Body of pancreas (tissue), 4 donors: Measurements from ENCODE around the gene ARHGAP6. TPM values are rescaled to one million over a fixed set of nuclear protein-coding genes. Genes with fewer than 3 reads are reported as not detected.

Source experiments
- ATAC-seq: fragments of 150-250 bp; one replicate; pipeline ENCODE4 v1.9.1; 2016
- DNase-seq, 4 donors: peaks; one replicate each; pipeline ENCODE4 v3.0.0-alpha.2; 2019
- H3K27ac ChIP-seq, 4 donors: fragments of 200-600 bp; sonication (generic); 1 replicate in 3 of 4; 2 replicates in 1 of 4; pipeline versions ENCODE4 v1.5.1 to v1.6.1; 2016 to 2019; ENCODE audit warnings: mild to moderate bottlenecking in 1 of 4, mixed read lengths in 1 of 4, moderate library complexity in 1 of 4
- H3K27me3 ChIP-seq, 2 donors: fragments of 200-600 bp; sonication (generic); one replicate each; pipeline ENCODE4 v1.6.0; 2016; ENCODE audit warnings: mild to moderate bottlenecking in 1 of 2
- H3K36me3 ChIP-seq, 2 donors: fragments of 200-600 bp; sonication (generic); replicated peaks in 1 of 2; 2 replicates each; pipeline ENCODE4 v1.5.1; 2016; ENCODE audit warnings: low read depth in 2 of 2; ENCODE audit not compliant: insufficient read depth in 1 of 2
- H3K4me1 ChIP-seq: fragments of 200-600 bp; sonication (generic); one replicate; pipeline ENCODE4 v1.6.0; 2016
- H3K4me3 ChIP-seq, 2 donors: fragments of 200-600 bp; sonication (generic); 1 replicate in 1 of 2; 2 replicates in 1 of 2; pipeline ENCODE4 v1.5.1; 2016 to 2019
- H3K9me3 ChIP-seq, 3 donors: fragments of 200-600 bp; sonication (generic); 1 replicate in 2 of 3; 2 replicates in 1 of 3; pipeline ENCODE4 v1.5.1; 2016
- CTCF ChIP-seq, 7 experiments: fragments of 450-650 bp in 4 of 7; fragments of 200-600 bp in 3 of 7; sonication (generic) in 3 of 7; IDR thresholded peaks; one replicate each; pipeline ENCODE4 v1.5.1; 2016 to 2019; ENCODE audit warnings: antibody characterized with exemption in 7 of 7
- POLR2A ChIP-seq, 3 donors: fragments of 450-650 bp; IDR thresholded peaks; one replicate each; pipeline ENCODE4 v1.6.1; 2016; ENCODE audit warnings: antibody characterized with exemption in 3 of 3, mild to moderate bottlenecking in 2 of 3
- WGBS, 2 donors: methylation state at CpG; one replicate each; pipeline ENCODE4 v1.1.5; 2017; 5-methylcytosine and 5-hydroxymethylcytosine counted together
- intact Hi-C: fragments of 100-400 bp; cut with DNase I; formaldehyde crosslinking; loops from one replicate; pipeline ENCODE4 v1.15.1; 2023
- total RNA-seq, 2 donors: library from RNA; depleted of rRNA; stranded (reverse); fragments of >200 nt; gene quantifications; one replicate each; pipeline ENCODE4 v1.1.0, GENCODE V29; 2016

The ARHGAP6 gene
- total RNA-seq, 2 donors from 2014 or later, result 2.3 to 10.9 TPM

DNA sequence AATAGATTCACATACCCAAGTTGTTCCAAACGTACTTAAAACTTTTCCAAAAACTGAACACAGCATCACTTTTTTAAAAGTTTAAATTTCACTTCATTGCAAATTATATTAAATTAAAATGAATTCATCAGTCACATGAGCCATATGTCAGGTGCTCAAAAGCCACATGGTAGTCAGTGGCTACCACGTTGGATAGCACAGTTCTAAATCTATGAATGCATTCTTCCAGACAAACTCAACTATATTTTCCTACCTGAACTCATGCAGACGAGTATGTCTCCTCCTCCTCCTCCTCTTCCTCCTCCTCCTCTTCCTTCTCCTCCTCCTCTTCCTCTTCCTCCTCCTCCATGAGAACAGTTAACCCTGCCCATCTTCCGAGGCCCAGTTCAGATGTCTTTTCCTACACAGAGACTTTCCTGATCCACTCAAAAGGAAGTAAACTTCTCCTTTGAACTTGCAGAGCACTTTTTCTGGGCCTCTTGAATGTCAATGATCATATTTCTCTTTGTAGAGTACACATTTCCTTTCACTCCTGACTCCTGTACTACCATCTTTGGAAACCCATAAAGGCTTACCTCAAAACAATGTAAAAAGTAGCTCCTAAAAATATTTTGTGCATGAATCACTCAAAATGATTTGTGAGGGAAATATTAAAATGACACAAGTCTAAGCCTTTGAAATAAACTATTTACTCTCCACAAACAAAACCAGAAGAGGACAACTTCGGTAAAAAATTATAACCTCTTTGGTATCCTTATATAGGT, 199.9 kb downstream of the ARHGAP6 start:
- H3K27ac ChIP-seq, result no peak overlapping the region
- H3K4me1 ChIP-seq, result peaks cover 7% of the 10 kb centered on the region
- H3K27me3 ChIP-seq, result no peaks in the 10 kb centered on the region
- ATAC-seq, result no peak
- no peak for TF ChIP-seq POLR2A (IDR thresholded peaks at IDR 0.05)
- TF ChIP-seq CTCF (IDR thresholded peaks at IDR 0.05), result no peak
- no peak for DNase-seq
- intact Hi-C loops, result no loop called here
- H3K36me3 ChIP-seq, result no peaks in the 10 kb centered on the region
- H3K9me3 ChIP-seq, result no peaks in the 10 kb centered on the region
- 68% methylated on average over 5 of the region's 5 CpGs for WGBS, 2 donors
- H3K4me3 ChIP-seq, result no peak overlapping the region

GRCh38 chrX:11464836-11465463, 200.8 kb downstream of the ARHGAP6 start:
- no peak overlapping the region for H3K4me3 ChIP-seq
- 74 to 79% methylated on average over 8 of the region's 8 CpGs for WGBS, 2 donors
- DNase-seq, result no peak
- no peaks in the 10 kb centered on the region for H3K4me1 ChIP-seq
- TF ChIP-seq POLR2A (IDR thresholded peaks at IDR 0.05), result no peak
- H3K9me3 ChIP-seq, result no peaks in the 10 kb centered on the region
- intact Hi-C loops, result no loop called here
- ATAC-seq, result no peak
- no peaks in the 10 kb centered on the region for H3K27me3 ChIP-seq
- H3K27ac ChIP-seq, result no peak overlapping the region
- no peaks in the 10 kb centered on the region for H3K36me3 ChIP-seq

GRCh38 chrX:11464380-11464779, 201.3 kb downstream of the ARHGAP6 start:
- no peak for ATAC-seq
- WGBS, 2 donors, result 67 to 73% methylated on average over 1 of the region's 1 CpG

GRCh38 chrX:11462648-11463047, 203.1 kb downstream of the ARHGAP6 start:
- ATAC-seq (no peak), DNase-seq (no peak)
- no peaks in the 10 kb centered on the region for H3K27me3 ChIP-seq
- no peak overlapping the region for H3K27ac ChIP-seq
- no peaks in the 10 kb centered on the region for H3K4me1 ChIP-seq
- no peak overlapping the region for H3K4me3 ChIP-seq
- H3K9me3 ChIP-seq, result no peaks in the 10 kb centered on the region
- H3K36me3 ChIP-seq, result no peaks in the 10 kb centered on the region
- no peak for TF ChIP-seq POLR2A (IDR thresholded peaks at IDR 0.05)
- TF ChIP-seq CTCF (IDR thresholded peaks at IDR 0.05), result no peak
- WGBS, 2 donors, result 53% methylated on average over 2 of the region's 2 CpGs; no CpG with 5 or more reads in 1 of the 2 donors
- intact Hi-C loops, result no loop called here

More at GRCh38 chrX:11464380-11464779, 201.3 kb downstream of the ARHGAP6 start:
- Histone ChIP-seq H3K9me3 (no peaks in the 10 kb centered on the region), H3K27ac (no peak overlapping the region), H3K4me1 (no peaks in the 10 kb centered on the region), H3K4me3 (no peak overlapping the region), H3K27me3 (no peaks in the 10 kb centered on the region), H3K36me3 (no peaks in the 10 kb centered on the region)
- intact Hi-C loops, result no loop called here
- TF ChIP-seq CTCF (IDR thresholded peaks at IDR 0.05) (no peak), POLR2A (IDR thresholded peaks at IDR 0.05) (no peak)
- DNase-seq, result no peak

DNA sequence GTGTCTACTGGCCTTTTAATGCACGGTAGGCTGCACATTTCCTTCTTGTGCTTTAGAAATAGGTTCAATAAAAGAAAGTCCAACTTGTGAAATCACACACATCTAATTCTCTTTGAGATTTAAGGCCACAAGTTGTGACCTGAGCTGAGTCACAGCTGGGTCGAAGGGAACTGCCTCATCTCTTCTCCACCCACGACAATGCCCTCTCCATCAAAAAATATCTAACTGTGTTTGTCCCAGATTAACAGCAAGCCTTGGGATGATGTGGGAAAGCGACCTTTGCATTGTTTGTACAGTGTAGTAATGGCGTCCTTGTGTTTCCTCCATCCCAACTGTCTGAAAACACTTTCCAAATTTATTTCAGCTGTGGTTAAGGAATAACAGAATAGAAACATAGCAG, 203.6 kb downstream of the ARHGAP6 start:
- TF ChIP-seq POLR2A (IDR thresholded peaks at IDR 0.05), result no peak
- TF ChIP-seq CTCF (IDR thresholded peaks at IDR 0.05), result no peak
- H3K36me3 ChIP-seq, result no peaks in the 10 kb centered on the region
- H3K9me3 ChIP-seq, result no peaks in the 10 kb centered on the region
- ATAC-seq, result no peak
- intact Hi-C loops, result no loop called here
- no peak overlapping the region for H3K27ac ChIP-seq
- no peaks in the 10 kb centered on the region for H3K4me1 ChIP-seq
- 19 to 38% methylated on average over 3 to 5 of the region's 5 CpGs for WGBS, 2 donors
- no peaks in the 10 kb centered on the region for H3K27me3 ChIP-seq
- H3K4me3 ChIP-seq, result no peak overlapping the region
- no peak for DNase-seq
